Left forelimb (tissue), 1 donor: ENCODE results near the gene SMIM9.

Experiments used
- DNase-seq: peaks from one replicate; pipeline ENCODE4 v3.0.0-alpha.2; 2018; ENCODE audit warnings: low spot score

Gene SMIM9

GRCh38 chrX:154780968-154781367 lies 53.5 kb downstream of the SMIM9 start:
- no peak for DNase-seq

DNA sequence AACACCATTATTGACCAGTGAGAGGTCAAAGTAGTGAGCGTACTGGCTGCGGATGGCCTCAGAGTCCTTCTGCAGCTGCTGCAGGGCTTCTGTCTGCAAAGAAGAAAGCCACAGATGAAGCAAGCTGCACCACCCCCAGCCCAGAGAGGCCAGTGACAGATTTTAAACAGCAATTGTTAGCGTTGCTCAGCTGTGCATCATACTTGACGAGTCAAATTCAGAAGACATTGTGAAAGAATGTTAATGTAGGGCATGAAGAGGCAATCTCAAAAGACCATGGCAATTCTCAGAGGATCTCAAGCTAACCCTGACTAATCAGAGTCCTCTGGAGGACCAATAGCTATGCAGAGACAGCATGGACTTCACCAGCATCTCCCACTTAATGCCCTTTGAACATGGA lies 55.2 kb downstream of the SMIM9 start:
- DNase-seq: no peak

DNA sequence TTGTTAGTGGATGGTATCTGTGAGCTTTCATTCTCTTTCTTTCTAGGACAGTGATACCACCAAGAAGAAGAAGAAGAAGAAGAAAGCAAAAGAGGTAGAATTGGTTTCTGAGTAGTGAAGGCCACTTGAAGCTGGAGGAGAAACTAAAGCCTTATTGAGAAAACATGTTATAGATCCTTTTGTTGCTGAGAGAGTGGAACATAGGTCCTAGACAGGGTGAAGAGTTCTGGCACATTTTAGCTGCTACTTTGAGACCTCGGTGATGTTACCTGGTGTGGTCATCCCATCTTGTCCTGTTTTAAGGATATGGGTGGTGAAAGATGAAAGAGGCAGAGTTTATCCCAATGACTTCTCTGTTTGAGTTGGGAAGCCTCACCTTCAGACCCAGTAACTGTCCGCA lies 57.7 kb downstream of the SMIM9 start:
- DNase-seq: no peak

DNA sequence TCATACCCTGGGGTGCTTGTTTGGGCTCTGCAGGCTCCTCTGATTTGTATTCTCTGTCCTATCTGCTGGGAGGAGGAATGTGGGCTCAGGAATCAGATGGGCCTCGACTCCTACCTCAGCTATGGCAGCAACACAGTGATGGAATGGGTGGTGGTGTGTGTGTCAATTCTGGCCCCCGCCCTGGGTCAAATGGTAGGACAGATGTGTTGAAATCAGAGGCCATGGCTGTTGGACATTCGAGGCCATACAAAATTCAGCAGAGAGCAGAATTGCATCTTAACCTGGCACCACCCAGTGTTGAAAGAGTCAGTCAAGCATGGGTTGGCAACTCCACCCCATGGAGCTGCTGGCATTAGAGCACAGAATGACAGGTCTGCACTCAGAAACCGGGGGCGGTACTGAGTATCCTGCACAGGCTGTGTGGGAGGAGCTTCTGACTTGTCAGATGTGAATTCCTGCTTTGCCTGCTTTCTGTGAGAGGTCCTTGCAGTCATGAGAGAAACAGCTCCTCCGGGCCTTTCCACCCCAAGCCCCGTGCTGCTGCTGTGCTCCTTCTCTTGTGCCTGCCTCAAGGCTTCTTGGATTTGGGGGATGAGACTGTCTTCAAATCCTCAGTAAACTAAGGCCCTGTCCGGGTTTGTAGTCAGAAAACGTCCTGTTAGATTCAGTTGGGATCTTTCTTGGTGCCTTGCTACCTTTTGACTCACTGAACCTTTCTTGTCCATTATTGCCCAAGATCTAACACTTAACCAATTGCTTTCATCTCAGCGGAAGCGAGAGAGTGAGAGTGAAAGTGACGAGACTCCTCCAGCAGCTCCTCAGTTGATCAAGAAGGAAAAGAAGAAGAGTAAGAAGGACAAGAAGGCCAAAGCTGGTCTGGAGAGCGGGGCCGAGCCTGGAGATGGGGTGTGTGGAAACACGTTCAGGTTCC lies 58.8 kb downstream of the SMIM9 start:
- no peak for DNase-seq

DNA sequence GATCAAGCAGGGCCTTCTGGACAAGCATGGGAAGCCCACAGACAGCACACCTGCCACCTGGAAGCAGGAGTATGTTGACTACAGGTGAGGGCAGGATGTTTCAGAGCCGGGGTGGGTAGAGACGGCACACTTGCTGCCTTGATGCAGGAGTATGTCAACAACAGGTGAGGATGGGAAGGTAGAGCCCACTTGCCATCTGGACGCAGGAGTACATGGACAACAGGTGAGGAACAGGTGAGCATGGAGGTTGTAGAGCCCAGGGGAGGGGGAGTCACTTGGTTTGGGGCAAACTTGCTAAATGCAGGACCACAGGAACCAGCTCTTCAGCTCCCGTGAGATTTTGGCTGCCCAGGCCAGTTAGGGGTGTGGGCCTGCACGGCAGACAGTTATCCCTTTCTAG lies 59.8 kb downstream of the SMIM9 start:
- no peak for DNase-seq
